Peyer's patch (tissue), 4 donors: ENCODE data around the gene ACKR2. TPM values are rescaled to one million over a fixed set of nuclear protein-coding genes. Genes with fewer than 3 reads are reported as not detected.

ENCODE experiments used
- DNase-seq, 3 donors: peaks; one replicate each; pipeline ENCODE4 v3.0.0-alpha.2; 2017 to 2019
- H3K27ac ChIP-seq, 4 donors: fragments of 200-600 bp; sonication (generic); one replicate each; pipeline ENCODE4 v1.5.1; 2016 to 2019
- H3K27me3 ChIP-seq, 2 donors: fragments of 200-600 bp; sonication (generic); one replicate each; pipeline ENCODE4 v1.5.1; 2019
- H3K36me3 ChIP-seq, 3 donors: fragments of 200-600 bp; sonication (generic); one replicate each; pipeline ENCODE4 v1.5.1; 2016 to 2019
- H3K4me1 ChIP-seq, 4 donors: fragments of 200-600 bp; sonication (generic); one replicate each; pipeline ENCODE4 v1.5.1; 2016 to 2019
- H3K4me3 ChIP-seq, 4 donors: fragments of 200-600 bp; sonication (generic); 1 replicate in 3 of 4; 2 replicates in 1 of 4; pipeline ENCODE4 v1.5.1; 2016 to 2019; ENCODE audit warnings: mild to moderate bottlenecking in 1 of 4
- H3K9me3 ChIP-seq, 4 donors: fragments of 200-600 bp; sonication (generic); one replicate each; pipeline ENCODE4 v1.5.1; 2016 to 2019; ENCODE audit warnings: mild to moderate bottlenecking in 1 of 4
- POLR2A ChIP-seq, 2 donors: fragments of 450-650 bp; IDR thresholded peaks; one replicate each; pipeline ENCODE4 v1.5.1; 2017; ENCODE audit warnings: antibody characterized with exemption in 2 of 2, mild to moderate bottlenecking in 2 of 2, moderate library complexity in 2 of 2
- total RNA-seq, 4 donors: library from RNA; depleted of rRNA; stranded (reverse); fragments of >200 nt; gene quantifications; one replicate each; pipeline ENCODE4 v1.1.0, GENCODE V29; 2016
- TF ChIP-seq, protein P1 (sequence below), 6 experiments: fragments of 450-650 bp in 4 of 6; fragments of 200-600 bp in 2 of 6; sonication (generic) in 1 of 6; IDR thresholded peaks; one replicate each; pipeline ENCODE4 v1.5.1; 2017 to 2019; ENCODE audit warnings: antibody characterized with exemption in 6 of 6, mild to moderate bottlenecking in 3 of 6, moderate library complexity in 1 of 6

Gene ACKR2
- total RNA-seq, 4 donors from 2014 or later: 0.83 to 10.1 (median 3.7) TPM

DNA sequence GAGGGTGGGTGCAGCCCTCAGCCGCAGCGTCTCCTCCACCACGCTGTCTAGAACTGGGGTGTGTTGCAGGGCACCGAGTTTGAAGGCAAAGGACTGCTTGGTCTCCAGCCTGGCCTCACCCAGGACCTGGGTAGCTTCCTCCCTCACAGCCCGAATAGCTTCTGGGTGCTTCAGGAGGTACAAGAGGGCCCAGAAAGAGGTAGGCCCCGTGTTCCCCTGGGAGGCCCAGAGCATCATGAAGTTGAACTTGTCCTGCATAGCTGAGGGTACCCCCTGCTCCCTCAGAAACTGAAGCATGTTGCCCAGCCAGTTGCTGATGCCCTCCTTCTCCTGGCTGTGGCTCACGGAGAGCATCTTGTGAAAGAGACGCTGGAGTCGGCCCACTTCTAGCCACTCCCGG lies 65.5 kb downstream of the ACKR2 start:
- Histone ChIP-seq H3K27ac (no peak overlapping the region), H3K27me3 (no peaks in the 10 kb centered on the region), H3K36me3 (no peaks in the 10 kb centered on the region), H3K4me3 (peak overlapping the region in 1 of 4 donors; percentile 7), H3K9me3 (no peaks in the 10 kb centered on the region), H3K4me1 (no peaks in the 10 kb centered on the region)
- TF ChIP-seq POLR2A (IDR thresholded peaks at IDR 0.05): no peak
- TF ChIP-seq, protein P1, sequence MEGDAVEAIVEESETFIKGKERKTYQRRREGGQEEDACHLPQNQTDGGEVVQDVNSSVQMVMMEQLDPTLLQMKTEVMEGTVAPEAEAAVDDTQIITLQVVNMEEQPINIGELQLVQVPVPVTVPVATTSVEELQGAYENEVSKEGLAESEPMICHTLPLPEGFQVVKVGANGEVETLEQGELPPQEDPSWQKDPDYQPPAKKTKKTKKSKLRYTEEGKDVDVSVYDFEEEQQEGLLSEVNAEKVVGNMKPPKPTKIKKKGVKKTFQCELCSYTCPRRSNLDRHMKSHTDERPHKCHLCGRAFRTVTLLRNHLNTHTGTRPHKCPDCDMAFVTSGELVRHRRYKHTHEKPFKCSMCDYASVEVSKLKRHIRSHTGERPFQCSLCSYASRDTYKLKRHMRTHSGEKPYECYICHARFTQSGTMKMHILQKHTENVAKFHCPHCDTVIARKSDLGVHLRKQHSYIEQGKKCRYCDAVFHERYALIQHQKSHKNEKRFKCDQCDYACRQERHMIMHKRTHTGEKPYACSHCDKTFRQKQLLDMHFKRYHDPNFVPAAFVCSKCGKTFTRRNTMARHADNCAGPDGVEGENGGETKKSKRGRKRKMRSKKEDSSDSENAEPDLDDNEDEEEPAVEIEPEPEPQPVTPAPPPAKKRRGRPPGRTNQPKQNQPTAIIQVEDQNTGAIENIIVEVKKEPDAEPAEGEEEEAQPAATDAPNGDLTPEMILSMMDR (IDR thresholded peaks at IDR 0.05): no peak
- no peak for DNase-seq

DNA sequence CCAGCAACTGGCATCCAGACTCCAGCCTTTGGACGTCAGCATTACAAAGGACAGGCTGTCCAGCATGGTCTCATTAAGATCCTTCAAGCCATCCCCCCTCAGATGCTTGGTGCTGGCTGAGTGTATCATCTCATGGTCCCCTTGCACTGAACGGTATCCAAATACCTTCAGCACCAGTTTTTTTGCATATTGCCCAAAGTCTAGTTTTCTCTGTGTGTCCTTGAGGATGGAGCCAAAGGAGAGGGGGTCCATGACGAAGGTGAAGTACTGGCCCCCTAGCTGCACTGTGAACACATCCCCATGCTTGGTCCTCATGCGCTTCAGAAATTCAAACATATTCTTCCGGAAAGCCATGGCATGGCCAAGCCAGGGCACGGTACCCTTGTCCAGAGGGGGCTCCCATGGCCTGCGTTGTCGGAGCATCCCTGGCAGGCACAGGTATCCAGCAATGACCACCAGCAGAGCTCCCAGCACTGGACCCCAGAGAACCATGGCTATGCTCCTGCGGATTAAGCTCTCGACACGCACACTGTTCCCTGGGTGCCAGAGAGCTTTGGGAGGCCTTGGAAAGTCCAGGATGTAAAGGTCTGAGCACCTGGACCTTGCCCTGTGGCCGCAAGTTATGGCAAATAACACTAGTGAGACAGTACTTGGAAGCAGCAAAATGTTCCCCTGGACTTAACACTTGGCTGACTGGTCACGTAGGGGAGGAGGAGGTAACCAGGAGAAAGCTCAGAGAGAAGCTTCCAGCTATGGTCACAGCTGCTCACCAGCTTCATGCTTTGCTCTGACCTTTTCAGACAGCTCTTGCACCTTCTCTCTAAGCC lies 66.3 kb downstream of the ACKR2 start, which contains the start of gene CYP8B1:
Gene CYP8B1, minus strand, starts transcription at position 555 of the 827 bp plus-strand sequence. Its CDS starts 63 bp downstream, at position 492.
- no peak for TF ChIP-seq POLR2A (IDR thresholded peaks at IDR 0.05)
- TF ChIP-seq, protein P1 (IDR thresholded peaks at IDR 0.05): no peak

DNA sequence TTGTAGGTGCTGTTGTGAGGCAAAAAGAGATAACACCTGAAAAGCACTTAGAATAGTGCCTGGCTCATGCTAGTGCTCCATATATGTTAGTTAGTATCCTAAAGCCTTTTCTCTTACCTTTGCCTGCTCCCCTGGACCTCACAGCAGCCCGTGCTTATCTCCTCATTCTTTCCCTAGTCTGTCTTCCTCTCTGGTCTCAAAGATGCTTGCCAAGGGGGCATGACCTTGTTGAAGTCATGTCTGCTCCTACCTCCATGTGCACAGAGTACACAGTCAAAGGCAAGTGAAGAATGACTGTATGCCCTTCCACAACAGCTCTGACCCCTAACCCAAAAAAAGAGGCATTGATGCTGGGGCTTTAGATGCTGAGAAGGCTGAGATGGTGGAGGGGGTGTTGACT lies 67.2 kb downstream of the ACKR2 start:
- no peak overlapping the region for H3K4me3 ChIP-seq
- H3K9me3 ChIP-seq: no peaks in the 10 kb centered on the region
- no peaks in the 10 kb centered on the region for H3K27me3 ChIP-seq
- peaks cover 0 to 4% (median 0%) of the 10 kb centered on the region in 4 donors for H3K4me1 ChIP-seq
- TF ChIP-seq, protein P1 (IDR thresholded peaks at IDR 0.05): no peak
- TF ChIP-seq POLR2A (IDR thresholded peaks at IDR 0.05): no peak
- H3K36me3 ChIP-seq: no peaks in the 10 kb centered on the region
- H3K27ac ChIP-seq: no peak overlapping the region
- DNase-seq: no peak

More for the DNA sequence above, 66.3 kb downstream of the ACKR2 start, which contains the start of gene CYP8B1:
- H3K9me3 ChIP-seq: no peaks in the 10 kb centered on the region
- peak within 1 kb of the TSS in 1 of 4 donors; percentile 7 for H3K4me3 ChIP-seq
- no peaks in the 10 kb centered on the region for H3K4me1 ChIP-seq
- DNase-seq: no peak
- H3K36me3 ChIP-seq: no peaks in the 10 kb centered on the region
- H3K27me3 ChIP-seq: no peaks in the 10 kb centered on the region
- no peak within 1 kb of the TSS for H3K27ac ChIP-seq

DNA sequence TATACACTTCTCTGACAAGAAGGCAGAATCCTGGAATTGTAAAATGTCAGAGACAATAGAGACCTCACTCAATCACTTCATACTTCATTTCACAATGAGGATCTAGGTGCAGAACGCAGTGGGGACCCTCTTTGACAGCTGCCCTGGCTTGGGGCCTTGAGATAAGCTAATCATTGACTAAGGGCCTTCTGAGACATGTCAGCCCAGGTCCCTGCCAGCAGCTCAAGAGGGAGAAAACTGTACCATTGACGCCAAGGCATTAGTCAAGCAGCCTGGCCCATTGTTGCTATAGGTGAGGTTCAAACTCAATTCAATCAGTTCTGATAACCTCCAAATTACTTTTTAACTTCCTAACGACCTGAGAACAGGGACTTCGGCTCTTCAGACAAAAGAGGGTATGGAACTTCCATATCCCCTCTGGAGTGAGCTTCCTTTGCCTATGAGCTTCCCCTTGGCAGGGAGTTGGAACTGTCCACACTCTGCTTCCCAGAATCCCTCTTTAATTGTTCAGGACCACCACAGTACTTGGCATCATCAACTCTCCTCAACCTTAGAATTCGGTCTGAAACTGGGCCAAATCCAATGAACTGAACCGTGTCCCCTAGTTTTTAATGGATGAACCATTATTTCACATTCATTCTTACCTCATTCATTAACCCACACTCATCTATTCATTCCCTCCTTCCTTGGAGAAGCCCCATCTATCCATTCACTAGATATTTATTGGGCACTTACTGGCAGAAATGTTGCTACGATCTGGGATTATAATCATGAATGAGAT lies 67.9 kb downstream of the ACKR2 start:
- no peak overlapping the region for H3K4me3 ChIP-seq
- H3K27me3 ChIP-seq: no peaks in the 10 kb centered on the region
- peaks cover 0 to 5% (median 0%) of the 10 kb centered on the region in 4 donors for H3K4me1 ChIP-seq
- TF ChIP-seq POLR2A (IDR thresholded peaks at IDR 0.05): no peak
- TF ChIP-seq, protein P1 (IDR thresholded peaks at IDR 0.05): no peak
- no peak for DNase-seq
- H3K36me3 ChIP-seq: no peaks in the 10 kb centered on the region
- H3K9me3 ChIP-seq: no peaks in the 10 kb centered on the region
- no peak overlapping the region for H3K27ac ChIP-seq

DNA sequence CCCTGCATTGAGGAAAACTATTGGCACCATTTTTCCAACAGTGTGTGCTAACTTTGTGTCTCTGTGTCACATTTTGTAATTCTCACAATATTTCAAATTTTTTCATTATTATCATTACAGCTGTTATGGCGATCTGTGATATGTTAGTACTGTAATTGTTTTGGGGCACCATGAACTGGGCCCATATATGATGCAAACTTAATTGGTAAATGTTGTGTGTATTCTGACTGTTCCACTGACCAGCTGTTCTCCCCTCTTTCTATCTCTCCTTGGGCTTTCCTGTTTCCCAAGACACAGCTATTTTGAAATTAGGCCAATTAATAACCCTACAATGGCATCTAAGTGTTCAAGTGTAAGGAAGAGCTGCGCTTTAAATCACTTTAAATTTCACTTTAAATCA lies 68.6 kb downstream of the ACKR2 start:
- no peak overlapping the region for H3K27ac ChIP-seq
- no peaks in the 10 kb centered on the region for H3K27me3 ChIP-seq
- H3K36me3 ChIP-seq: no peaks in the 10 kb centered on the region
- peaks cover 0 to 5% (median 0%) of the 10 kb centered on the region in 4 donors for H3K4me1 ChIP-seq
- no peak for TF ChIP-seq POLR2A (IDR thresholded peaks at IDR 0.05)
- TF ChIP-seq, protein P1 (IDR thresholded peaks at IDR 0.05): no peak
- no peak overlapping the region for H3K4me3 ChIP-seq
- H3K9me3 ChIP-seq: no peaks in the 10 kb centered on the region
- no peak for DNase-seq
